K562 (cell line): ENCODE results near the gene MYG1. TPM values are rescaled to one million over a fixed set of nuclear protein-coding genes. Genes with fewer than 3 reads are reported as not detected.

Experiments
- DLX4 ChIP-seq: fragments of 250-450 bp; sonication (Bioruptor Pico); IDR thresholded peaks from 2 replicates; pipeline ENCODE4 v1.6.1; 2021; ENCODE audit warnings: mild to moderate bottlenecking
- FOXA3 ChIP-seq, 2 experiments: fragments of 450-650 bp in 1 of 2; sonication (generic) in 1 of 2; formaldehyde crosslinking; IDR thresholded peaks in 1 of 2; conservative IDR thresholded peaks in 1 of 2; 2 replicates each; pipeline versions ENCODE4 v1.4.0 to v1.8.0; 2020 to 2022; ENCODE audit warnings: mild to moderate bottlenecking in 2 of 2, missing genetic modification reagents in 1 of 2
- FOXK1 ChIP-seq: sonication (generic); formaldehyde crosslinking; IDR thresholded peaks from 2 replicates; pipeline ENCODE4 v1.8.0; 2022; ENCODE audit warnings: missing genetic modification reagents, mild to moderate bottlenecking, borderline replicate concordance
- FOXK2 ChIP-seq, 2 experiments: fragments of 450-650 bp; IDR thresholded peaks in 1 of 2; conservative IDR thresholded peaks in 1 of 2; 2 replicates each; pipeline ENCODE4 v1.6.1; 2016; ENCODE audit warnings: low read depth in 2 of 2, mild to moderate bottlenecking in 1 of 2
- GATA2 ChIP-seq: sonication (generic); formaldehyde crosslinking; IDR thresholded peaks from 2 replicates; pipeline ENCODE4 v1.4.0; 2020; ENCODE audit warnings: mild to moderate bottlenecking, missing genetic modification reagents
- KLF1 ChIP-seq: fragments of 450-650 bp; IDR thresholded peaks from 2 replicates; pipeline ENCODE4 v1.6.1; 2016; ENCODE audit warnings: missing genetic modification characterization, missing compliant biosample characterization
- MEIS2 ChIP-seq: fragments of 450-650 bp; IDR thresholded peaks from 2 replicates; pipeline ENCODE4 v1.6.1; 2014; ENCODE audit warnings: mild to moderate bottlenecking; ENCODE audit not compliant: partially characterized antibody
- NFIX ChIP-seq: fragments of 250-450 bp; sonication (Bioruptor Pico); IDR thresholded peaks from 2 replicates; pipeline ENCODE4 v1.4.0; 2020; ENCODE audit warnings: low read depth, mild to moderate bottlenecking, moderate library complexity
- PHF21A ChIP-seq: fragments of 450-650 bp; IDR thresholded peaks from 2 replicates; pipeline ENCODE4 v1.6.1; 2017; ENCODE audit warnings: low read depth, borderline replicate concordance
- POLR2AphosphoS2 ChIP-seq: IDR thresholded peaks from 2 replicates; pipeline ENCODE4 v1.6.1; 2012; ENCODE audit warnings: low read length, improper control_type of control experiment
- PRPF4 ChIP-seq: fragments of 200-400 bp; formaldehyde crosslinking; IDR thresholded peaks from one replicate; pipeline ENCODE4 v1.6.1; 2017; ENCODE audit warnings: low read length, low read depth, mild to moderate bottlenecking; ENCODE audit not compliant: insufficient read depth, poor library complexity, severe bottlenecking
- RBM14 ChIP-seq: fragments of 200-400 bp; formaldehyde crosslinking; IDR thresholded peaks from 2 replicates; pipeline ENCODE4 v1.6.1; 2018; ENCODE audit warnings: low read depth, mild to moderate bottlenecking, low read length, moderate library complexity, borderline replicate concordance; ENCODE audit not compliant: insufficient read depth
- RNF2 ChIP-seq: sonication (generic); IDR thresholded peaks from 2 replicates; pipeline ENCODE4 v1.6.1; 2016
- SNRNP70 ChIP-seq: fragments of 200-400 bp; formaldehyde crosslinking; optimal IDR thresholded peaks from 2 replicates; pipeline ENCODE3; 2017; ENCODE audit warnings: low read depth, low read length
- STAG1 ChIP-seq: sonication (generic); formaldehyde crosslinking; IDR thresholded peaks from 2 replicates; pipeline ENCODE4 v1.5.0; 2020; ENCODE audit warnings: missing genetic modification reagents, borderline replicate concordance
- TAF15 ChIP-seq: fragments of 200-400 bp; formaldehyde crosslinking; IDR thresholded peaks from 2 replicates; pipeline ENCODE4 v1.6.1; 2017; ENCODE audit warnings: mild to moderate bottlenecking, low read depth, low read length, moderate library complexity
- XRCC5 ChIP-seq: fragments of 200-400 bp; formaldehyde crosslinking; IDR thresholded peaks from 2 replicates; pipeline ENCODE4 v1.6.1; 2017; ENCODE audit warnings: low read depth, mild to moderate bottlenecking, low read length
- ZFP36 ChIP-seq: fragments of 150-350 bp; IDR thresholded peaks from 2 replicates; pipeline ENCODE4 v1.6.1; 2018; ENCODE audit warnings: low read length, low read depth; ENCODE audit not compliant: partially characterized antibody
- ZNF436 ChIP-seq: fragments of 250-450, 450-650 bp; sonication (Bioruptor Pico); formaldehyde crosslinking; IDR thresholded peaks from 2 replicates; pipeline ENCODE4 v1.7.0; 2020; ENCODE audit warnings: mild to moderate bottlenecking
- polyA plus RNA-seq, 8 experiments: library from polyadenylated mRNA; depleted of rRNA in 4 of 8; stranded (reverse) in 5 of 8; unstranded in 3 of 8; fragments of >200 nt; fragmentation: Nextera tagmentation in 2 of 8; fragmentation: Illumina TruSeq in 1 of 8; extraction: Ambion mirVana in 2 of 8; extraction: Trizol in 1 of 8; gene quantifications; 2 replicates each; pipeline versions ENCODE4 v1.2.1 to v1.2.3, GENCODE V29; 2011 to 2014; ENCODE audit warnings: inconsistent platforms in 1 of 8, missing spikeins in 1 of 8
- total RNA-seq, 7 experiments: library from RNA; depleted of rRNA in 6 of 7; stranded (reverse); fragments of >200 nt in 6 of 7; fragmentation: Illumina TruSeq in 2 of 7; extraction: Trizol in 2 of 7; gene quantifications; 2 replicates each; pipeline versions ENCODE4 v1.2.1 to v1.2.3, GENCODE V29; 2011 to 2021; ENCODE audit warnings: low replicate concordance in 1 of 7
- TF ChIP-seq, protein P1 (sequence below): fragments of 200-800 bp; sonication (Bioruptor generic); IDR thresholded peaks from 2 replicates; pipeline ENCODE4 v1.6.1; 2016; ENCODE audit warnings: missing genetic modification characterization, missing compliant biosample characterization
- TF ChIP-seq, protein P2 (sequence below): sonication (generic); formaldehyde crosslinking; IDR thresholded peaks from 2 replicates; pipeline ENCODE4 v1.8.0; 2022; ENCODE audit warnings: mild to moderate bottlenecking, low read depth, missing genetic modification reagents

The MYG1 gene
- total and polyA plus RNA-seq, 9 of the 15 experiments (the other 6 are each of a cell fraction or from before 2014, with no cell fraction given) = 0.45 to 5.6 (median 2.1) TPM

GRCh38 chr12:53324779-53325510 lies 25.4 kb downstream of the MYG1 start (continued):
- TF ChIP-seq, protein P1, sequence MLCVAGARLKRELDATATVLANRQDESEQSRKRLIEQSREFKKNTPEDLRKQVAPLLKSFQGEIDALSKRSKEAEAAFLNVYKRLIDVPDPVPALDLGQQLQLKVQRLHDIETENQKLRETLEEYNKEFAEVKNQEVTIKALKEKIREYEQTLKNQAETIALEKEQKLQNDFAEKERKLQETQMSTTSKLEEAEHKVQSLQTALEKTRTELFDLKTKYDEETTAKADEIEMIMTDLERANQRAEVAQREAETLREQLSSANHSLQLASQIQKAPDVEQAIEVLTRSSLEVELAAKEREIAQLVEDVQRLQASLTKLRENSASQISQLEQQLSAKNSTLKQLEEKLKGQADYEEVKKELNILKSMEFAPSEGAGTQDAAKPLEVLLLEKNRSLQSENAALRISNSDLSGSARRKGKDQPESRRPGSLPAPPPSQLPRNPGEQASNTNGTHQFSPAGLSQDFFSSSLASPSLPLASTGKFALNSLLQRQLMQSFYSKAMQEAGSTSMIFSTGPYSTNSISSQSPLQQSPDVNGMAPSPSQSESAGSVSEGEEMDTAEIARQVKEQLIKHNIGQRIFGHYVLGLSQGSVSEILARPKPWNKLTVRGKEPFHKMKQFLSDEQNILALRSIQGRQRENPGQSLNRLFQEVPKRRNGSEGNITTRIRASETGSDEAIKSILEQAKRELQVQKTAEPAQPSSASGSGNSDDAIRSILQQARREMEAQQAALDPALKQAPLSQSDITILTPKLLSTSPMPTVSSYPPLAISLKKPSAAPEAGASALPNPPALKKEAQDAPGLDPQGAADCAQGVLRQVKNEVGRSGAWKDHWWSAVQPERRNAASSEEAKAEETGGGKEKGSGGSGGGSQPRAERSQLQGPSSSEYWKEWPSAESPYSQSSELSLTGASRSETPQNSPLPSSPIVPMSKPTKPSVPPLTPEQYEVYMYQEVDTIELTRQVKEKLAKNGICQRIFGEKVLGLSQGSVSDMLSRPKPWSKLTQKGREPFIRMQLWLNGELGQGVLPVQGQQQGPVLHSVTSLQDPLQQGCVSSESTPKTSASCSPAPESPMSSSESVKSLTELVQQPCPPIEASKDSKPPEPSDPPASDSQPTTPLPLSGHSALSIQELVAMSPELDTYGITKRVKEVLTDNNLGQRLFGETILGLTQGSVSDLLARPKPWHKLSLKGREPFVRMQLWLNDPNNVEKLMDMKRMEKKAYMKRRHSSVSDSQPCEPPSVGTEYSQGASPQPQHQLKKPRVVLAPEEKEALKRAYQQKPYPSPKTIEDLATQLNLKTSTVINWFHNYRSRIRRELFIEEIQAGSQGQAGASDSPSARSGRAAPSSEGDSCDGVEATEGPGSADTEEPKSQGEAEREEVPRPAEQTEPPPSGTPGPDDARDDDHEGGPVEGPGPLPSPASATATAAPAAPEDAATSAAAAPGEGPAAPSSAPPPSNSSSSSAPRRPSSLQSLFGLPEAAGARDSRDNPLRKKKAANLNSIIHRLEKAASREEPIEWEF (CRISPR knock-in tag) = no peak
- 0 out of 4 replicates have a peak, but pooled peaks of 1 of the 2 experiments have one; percentile 37 for TF ChIP-seq FOXA3 (CRISPR knock-in tag; conservative IDR thresholded peaks at IDR 0.05 in 1 of 2, IDR thresholded peaks at IDR 0.05 in 1 of 2)
- TF ChIP-seq, protein P2, sequence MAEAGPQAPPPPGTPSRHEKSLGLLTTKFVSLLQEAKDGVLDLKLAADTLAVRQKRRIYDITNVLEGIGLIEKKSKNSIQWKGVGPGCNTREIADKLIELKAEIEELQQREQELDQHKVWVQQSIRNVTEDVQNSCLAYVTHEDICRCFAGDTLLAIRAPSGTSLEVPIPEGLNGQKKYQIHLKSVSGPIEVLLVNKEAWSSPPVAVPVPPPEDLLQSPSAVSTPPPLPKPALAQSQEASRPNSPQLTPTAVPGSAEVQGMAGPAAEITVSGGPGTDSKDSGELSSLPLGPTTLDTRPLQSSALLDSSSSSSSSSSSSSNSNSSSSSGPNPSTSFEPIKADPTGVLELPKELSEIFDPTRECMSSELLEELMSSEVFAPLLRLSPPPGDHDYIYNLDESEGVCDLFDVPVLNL (CRISPR knock-in tag) = no peak
- TF ChIP-seq POLR2AphosphoS2 = no peak
- TF ChIP-seq MEIS2 = no peak
- no peak for TF ChIP-seq RBM14
- no peak for TF ChIP-seq SNRNP70
- TF ChIP-seq GATA2 (CRISPR knock-in tag) = no peak
- TF ChIP-seq PRPF4 = no peak
- peak; percentile 80 for TF ChIP-seq KLF1
- 0 out of 2 replicates have a peak, but pooled peaks have one; percentile 27 for TF ChIP-seq PHF21A
- TF ChIP-seq TAF15 = no peak
- no peak for TF ChIP-seq ZNF436 (CRISPR knock-in tag)
- TF ChIP-seq FOXK1 (CRISPR knock-in tag) = 0 out of 2 replicates have a peak, but pooled peaks have one; percentile 63
- TF ChIP-seq RNF2 = no peak; the same call in 1 of the 2 replicates
- TF ChIP-seq XRCC5 = peak; percentile 60; the same call in 1 of the 2 replicates
- TF ChIP-seq NFIX (CRISPR knock-in tag) = no peak
- TF ChIP-seq DLX4 = no peak
- TF ChIP-seq STAG1 (CRISPR knock-in tag) = peak; percentile 88
- no peak for TF ChIP-seq ZFP36
- TF ChIP-seq FOXK2 (conservative IDR thresholded peaks at IDR 0.05 in 1 of 2, IDR thresholded peaks at IDR 0.05 in 1 of 2; ENCODE audit: low read depth in 2 of 2) = no peak
